Uterus (tissue), 2 donors: Measurements from ENCODE around the gene TEX19.

Source experiments
- POLR2A ChIP-seq, 2 donors: fragments of 450-650 bp; IDR thresholded peaks; one replicate each; pipeline ENCODE4 v1.6.1; 2016; ENCODE audit warnings: antibody characterized with exemption in 2 of 2, mild to moderate bottlenecking in 1 of 2, moderate library complexity in 1 of 2
- TF ChIP-seq, protein P1 (sequence below), 4 experiments: fragments of 200-600 bp in 2 of 4; fragments of 450-650 bp in 2 of 4; sonication (generic) in 2 of 4; IDR thresholded peaks; one replicate each; pipeline ENCODE4 v1.5.1; 2016 to 2019; ENCODE audit warnings: antibody characterized with exemption in 4 of 4, mild to moderate bottlenecking in 2 of 4, moderate library complexity in 1 of 4

DNA sequence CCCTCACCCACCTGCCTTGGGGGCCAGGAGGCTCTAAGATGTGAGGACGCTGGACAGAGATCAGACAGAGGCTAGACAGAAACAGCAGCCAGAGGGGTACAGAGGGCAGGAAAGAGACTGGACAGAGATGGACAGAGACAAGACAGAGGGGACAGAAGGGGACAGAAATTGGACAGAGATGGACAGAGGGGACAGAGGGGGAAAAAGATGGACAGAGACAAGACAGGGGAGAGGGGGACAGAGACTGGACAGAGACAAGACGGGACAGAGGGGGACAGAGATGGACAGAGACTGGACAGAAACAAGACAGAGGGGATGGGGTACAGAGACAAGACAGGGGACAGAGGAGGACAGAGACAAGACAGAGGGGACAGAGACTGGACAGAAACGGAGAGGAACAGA, 28.7 kb downstream of the TEX19 start:
- no peak for TF ChIP-seq POLR2A (IDR thresholded peaks at IDR 0.05)
- TF ChIP-seq, protein P1, sequence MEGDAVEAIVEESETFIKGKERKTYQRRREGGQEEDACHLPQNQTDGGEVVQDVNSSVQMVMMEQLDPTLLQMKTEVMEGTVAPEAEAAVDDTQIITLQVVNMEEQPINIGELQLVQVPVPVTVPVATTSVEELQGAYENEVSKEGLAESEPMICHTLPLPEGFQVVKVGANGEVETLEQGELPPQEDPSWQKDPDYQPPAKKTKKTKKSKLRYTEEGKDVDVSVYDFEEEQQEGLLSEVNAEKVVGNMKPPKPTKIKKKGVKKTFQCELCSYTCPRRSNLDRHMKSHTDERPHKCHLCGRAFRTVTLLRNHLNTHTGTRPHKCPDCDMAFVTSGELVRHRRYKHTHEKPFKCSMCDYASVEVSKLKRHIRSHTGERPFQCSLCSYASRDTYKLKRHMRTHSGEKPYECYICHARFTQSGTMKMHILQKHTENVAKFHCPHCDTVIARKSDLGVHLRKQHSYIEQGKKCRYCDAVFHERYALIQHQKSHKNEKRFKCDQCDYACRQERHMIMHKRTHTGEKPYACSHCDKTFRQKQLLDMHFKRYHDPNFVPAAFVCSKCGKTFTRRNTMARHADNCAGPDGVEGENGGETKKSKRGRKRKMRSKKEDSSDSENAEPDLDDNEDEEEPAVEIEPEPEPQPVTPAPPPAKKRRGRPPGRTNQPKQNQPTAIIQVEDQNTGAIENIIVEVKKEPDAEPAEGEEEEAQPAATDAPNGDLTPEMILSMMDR (IDR thresholded peaks at IDR 0.05): no peak
